ENCODE data around the gene LAMA2. TPM values are rescaled to one million over a fixed set of nuclear protein-coding genes. Genes with fewer than 3 reads are reported as not detected.

The LAMA2 gene
- total RNA-seq, 1 donor from 2014 or later: 185 TPM

- DNase-seq: no peak
- Histone ChIP-seq H3K9me3 (replicated peaks) (no peaks in the 10 kb centered on the region), H3K27me3 (ENCODE audit: low read depth) (no peaks in the 10 kb centered on the region), H3K27ac (replicated peaks) (peak overlapping the region; percentile 25), H3K4me3 (no peak overlapping the region), H3K36me3 (peaks cover 53% of the 10 kb centered on the region), H3K4me1 (peaks cover 24% of the 10 kb centered on the region)
- TF ChIP-seq CTCF (IDR thresholded peaks at IDR 0.05; ENCODE audit: borderline replicate concordance): no peak
- intact Hi-C loops (cut with micrococcal nuclease): no loop called here
Measured at GRCh38 chr6:129317931-129318820, 435.2 kb downstream of the LAMA2 start.

GRCh38 chr6:129320892-129321291 lies 438.0 kb downstream of the LAMA2 start:
- intact Hi-C loops (cut with micrococcal nuclease): no loop called here

GRCh38 chr6:129321303-129321702 lies 438.4 kb downstream of the LAMA2 start:
- H3K9me3 ChIP-seq (replicated peaks): no peaks in the 10 kb centered on the region
- no peaks in the 10 kb centered on the region for H3K27me3 ChIP-seq (ENCODE audit: low read depth)
- H3K4me3 ChIP-seq: no peak overlapping the region
- intact Hi-C loops (cut with micrococcal nuclease): no loop called here
- no peak overlapping the region for H3K27ac ChIP-seq (replicated peaks)
- peaks cover 10% of the 10 kb centered on the region for H3K4me1 ChIP-seq
- DNase-seq: no peak
- no peak for TF ChIP-seq CTCF (IDR thresholded peaks at IDR 0.05; ENCODE audit: borderline replicate concordance)
- H3K36me3 ChIP-seq: peaks cover 65% of the 10 kb centered on the region

More at GRCh38 chr6:129320892-129321291, 438.0 kb downstream of the LAMA2 start:
- Histone ChIP-seq H3K36me3 (peaks cover 65% of the 10 kb centered on the region), H3K4me1 (peaks cover 10% of the 10 kb centered on the region), H3K27ac (replicated peaks) (no peak overlapping the region), H3K4me3 (no peak overlapping the region), H3K9me3 (replicated peaks) (no peaks in the 10 kb centered on the region), H3K27me3 (ENCODE audit: low read depth) (no peaks in the 10 kb centered on the region)
- TF ChIP-seq CTCF (IDR thresholded peaks at IDR 0.05; ENCODE audit: borderline replicate concordance): no peak
- DNase-seq: no peak

- no peaks in the 10 kb centered on the region for H3K4me1 ChIP-seq
- H3K36me3 ChIP-seq: peaks cover 85% of the 10 kb centered on the region
- TF ChIP-seq CTCF (IDR thresholded peaks at IDR 0.05; ENCODE audit: borderline replicate concordance): no peak
- H3K9me3 ChIP-seq (replicated peaks): no peaks in the 10 kb centered on the region
- no peak overlapping the region for H3K27ac ChIP-seq (replicated peaks)
- no peaks in the 10 kb centered on the region for H3K27me3 ChIP-seq (ENCODE audit: low read depth)
- intact Hi-C loops (cut with micrococcal nuclease): no loop called here
- DNase-seq: no peak
- H3K4me3 ChIP-seq: no peak overlapping the region
Measured at GRCh38 chr6:129324345-129324744, 441.4 kb downstream of the LAMA2 start.

- H3K36me3 ChIP-seq: peaks cover 73% of the 10 kb centered on the region
- intact Hi-C loops (cut with micrococcal nuclease): no loop called here
Measured at GRCh38 chr6:129329678-129330077, 446.7 kb downstream of the LAMA2 start.

More at GRCh38 chr6:129329678-129330077, 446.7 kb downstream of the LAMA2 start:
- no peak for DNase-seq
- H3K4me3 ChIP-seq: no peak overlapping the region
- H3K27me3 ChIP-seq (ENCODE audit: low read depth): no peaks in the 10 kb centered on the region
- H3K4me1 ChIP-seq: no peaks in the 10 kb centered on the region
- no peak overlapping the region for H3K27ac ChIP-seq (replicated peaks)
- no peak for TF ChIP-seq CTCF (IDR thresholded peaks at IDR 0.05; ENCODE audit: borderline replicate concordance)
- no peaks in the 10 kb centered on the region for H3K9me3 ChIP-seq (replicated peaks)
